MM.1S (cell line): Measurements from ENCODE around the gene DCTN4.

Experiments
- DNase-seq: peaks from one replicate; pipeline ENCODE4 v3.0.0-alpha.2; 2015
- H2AFZ ChIP-seq: fragments of 300-600 bp; sonication (generic); 2 replicates; pipeline ENCODE4 v1.6.0; 2016; ENCODE audit warnings: antibody characterized with exemption, low read length
- H3F3A ChIP-seq: fragments of 300-600 bp; sonication (generic); 2 replicates; pipeline ENCODE4 v1.6.1; 2016; ENCODE audit warnings: mild to moderate bottlenecking, antibody characterized with exemption, low read length, moderate library complexity, mixed read lengths; ENCODE audit not compliant: insufficient read depth
- H3K27ac ChIP-seq: fragments of 300-600 bp; sonication (generic); 2 replicates; pipeline ENCODE4 v1.5.1; 2016; ENCODE audit warnings: mild to moderate bottlenecking, low read length
- H3K27me3 ChIP-seq: fragments of 300-600 bp; sonication (generic); replicated peaks from 2 replicates; pipeline ENCODE4 v1.6.0; 2016; ENCODE audit warnings: low read length; ENCODE audit not compliant: insufficient read depth
- H3K36me3 ChIP-seq: fragments of 300-600 bp; sonication (generic); replicated peaks from 2 replicates; pipeline ENCODE4 v1.6.1; 2016; ENCODE audit warnings: mild to moderate bottlenecking, low read length, mixed read lengths; ENCODE audit not compliant: insufficient read depth
- H3K4me1 ChIP-seq: fragments of 300-600 bp; sonication (generic); 2 replicates; pipeline ENCODE4 v1.6.1; 2016; ENCODE audit warnings: low read length, mixed read lengths
- H3K4me2 ChIP-seq: fragments of 300-600 bp; sonication (generic); 2 replicates; pipeline ENCODE4 v1.6.0; 2016; ENCODE audit warnings: low read depth, low read length
- H3K4me3 ChIP-seq: fragments of 300-600 bp; sonication (generic); 2 replicates; pipeline ENCODE4 v1.5.1; 2016; ENCODE audit warnings: low read length, mixed read lengths
- H3K79me2 ChIP-seq: fragments of 300-600 bp; sonication (generic); 2 replicates; pipeline ENCODE4 v1.6.1; 2016; ENCODE audit warnings: mixed run types, low read length, mixed read lengths
- H3K9ac ChIP-seq: fragments of 300-600 bp; sonication (generic); 2 replicates; pipeline ENCODE4 v1.6.1; 2016; ENCODE audit warnings: low read length, mixed read lengths
- H3K9me2 ChIP-seq: fragments of 300-600 bp; sonication (generic); replicated peaks from 2 replicates; pipeline ENCODE4 v1.6.1; 2016; ENCODE audit warnings: mild to moderate bottlenecking, low read length, mixed read lengths; ENCODE audit not compliant: insufficient read depth
- H3K9me3 ChIP-seq: fragments of 300-600 bp; sonication (generic); replicated peaks from 2 replicates; pipeline ENCODE4 v1.6.1; 2016; ENCODE audit warnings: mild to moderate bottlenecking, low read length, mixed read lengths; ENCODE audit not compliant: insufficient read depth
- H4K20me1 ChIP-seq: fragments of 300-600 bp; sonication (generic); 2 replicates; pipeline ENCODE4 v1.6.1; 2016; ENCODE audit warnings: mild to moderate bottlenecking, low read length, moderate library complexity, mixed read lengths; ENCODE audit not compliant: insufficient read depth
- CTCF ChIP-seq: fragments of 300-600 bp; sonication (generic); IDR thresholded peaks from 2 replicates; pipeline ENCODE4 v1.5.1; 2016; ENCODE audit warnings: antibody characterized with exemption, low read length, mixed read lengths
- EZH2 ChIP-seq: fragments of 300-600 bp; sonication (generic); optimal IDR thresholded peaks from 2 replicates; pipeline ENCODE3; 2017; ENCODE audit warnings: low read depth, mild to moderate bottlenecking, antibody characterized with exemption, low read length, mixed read lengths
- EZH2phosphoT487 ChIP-seq: fragments of 300-600 bp; sonication (generic); IDR thresholded peaks from 2 replicates; pipeline ENCODE4 v1.6.1; 2018; ENCODE audit warnings: antibody characterized with exemption, low read length

The DCTN4 gene

GRCh38 chr5:150771034-150771795 lies 12.4 kb upstream of the DCTN4 start:
- Histone ChIP-seq H3K4me2 (no peak overlapping the region), H3K36me3 (no peaks in the 10 kb centered on the region), H3K27ac (no peak overlapping the region), H3K27me3 (no peaks in the 10 kb centered on the region), H3K9ac (no peak overlapping the region), H3K9me2 (no peaks in the 10 kb centered on the region), H3K9me3 (no peaks in the 10 kb centered on the region), H4K20me1 (no peaks in the 10 kb centered on the region), H3F3A (no peaks in the 10 kb centered on the region), H3K79me2 (no peaks in the 10 kb centered on the region), H2AFZ (no peak overlapping the region), H3K4me3 (no peak overlapping the region), H3K4me1 (no peaks in the 10 kb centered on the region)
- no peak for TF ChIP-seq CTCF
- no peak for TF ChIP-seq EZH2
- no peak for TF ChIP-seq EZH2phosphoT487
- DNase-seq = no peak

GRCh38 chr5:150766251-150766650 lies 7.4 kb upstream of the DCTN4 start:
- Histone ChIP-seq H3K27me3 (no peaks in the 10 kb centered on the region), H3K9me2 (no peaks in the 10 kb centered on the region), H3F3A (no peaks in the 10 kb centered on the region), H3K4me1 (no peaks in the 10 kb centered on the region), H4K20me1 (no peaks in the 10 kb centered on the region), H3K4me2 (no peak overlapping the region), H3K9me3 (no peaks in the 10 kb centered on the region), H3K9ac (no peak overlapping the region), H3K36me3 (no peaks in the 10 kb centered on the region), H3K79me2 (no peaks in the 10 kb centered on the region), H3K27ac (no peak overlapping the region), H2AFZ (no peak overlapping the region), H3K4me3 (no peak overlapping the region)
- no peak for DNase-seq
- no peak for TF ChIP-seq EZH2
- TF ChIP-seq CTCF = no peak
- no peak for TF ChIP-seq EZH2phosphoT487

DNA sequence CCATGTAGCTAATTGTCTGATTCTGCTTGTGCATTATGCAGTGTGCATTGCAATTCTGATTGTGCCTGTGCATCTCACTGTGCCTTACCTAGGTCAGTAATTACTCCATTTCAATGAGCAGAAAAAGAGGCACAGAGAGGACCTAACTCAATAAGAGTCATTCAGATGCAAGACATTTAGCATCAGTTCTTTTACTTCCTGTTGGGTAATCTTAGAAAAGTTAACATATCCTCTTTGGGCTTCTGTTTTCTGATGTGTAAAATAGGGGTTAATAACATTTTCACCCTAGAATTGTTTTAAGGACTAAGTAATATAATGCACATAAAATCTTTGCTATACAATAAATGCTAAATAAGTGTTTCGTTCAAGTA lies 7.0 kb upstream of the DCTN4 start:
- H3K9me3 ChIP-seq = no peaks in the 10 kb centered on the region
- no peak overlapping the region for H3K4me2 ChIP-seq
- no peak overlapping the region for H2AFZ ChIP-seq
- TF ChIP-seq EZH2 (no peak), EZH2phosphoT487 (no peak), CTCF (no peak)
- no peak for DNase-seq
- H3K27ac ChIP-seq = no peak overlapping the region
- H3F3A ChIP-seq = no peaks in the 10 kb centered on the region
- H3K9ac ChIP-seq = no peak overlapping the region
- H3K9me2 ChIP-seq = no peaks in the 10 kb centered on the region
- H3K36me3 ChIP-seq = no peaks in the 10 kb centered on the region
- H3K4me1 ChIP-seq = no peaks in the 10 kb centered on the region
- H4K20me1 ChIP-seq = no peaks in the 10 kb centered on the region
- no peaks in the 10 kb centered on the region for H3K79me2 ChIP-seq
- no peak overlapping the region for H3K4me3 ChIP-seq
- H3K27me3 ChIP-seq = no peaks in the 10 kb centered on the region
